Activated CD4-positive, alpha-beta T cell treated with anti-CD3 and anti-CD28 coated beads, Interleukin-2, Interleukin-4, amounts not matched to agents 100 ng/mL and 50 ng/mL, durations not matched to agents 16 hours and 8 hours (primary cell): ENCODE results near the gene PCDH1.
"Not testable (repeated sequence)": the region's sequence is repeated elsewhere in the genome, so short reads cannot be mapped to it uniquely, and the experiment has no call there.

Experiments used
- DNase-seq: peaks from one replicate; pipeline ENCODE4 v3.0.0-alpha.2; 2020; ENCODE audit warnings: low spot score

PCDH1 gene

GRCh38 chr5:141878186-141878710 lies at the start of gene PCDH1:
Gene PCDH1, minus strand, starts transcription at chr5:141878410. Its CDS starts 148 bp downstream, at chr5:141878262.
- DNase-seq, result no peak

DNA sequence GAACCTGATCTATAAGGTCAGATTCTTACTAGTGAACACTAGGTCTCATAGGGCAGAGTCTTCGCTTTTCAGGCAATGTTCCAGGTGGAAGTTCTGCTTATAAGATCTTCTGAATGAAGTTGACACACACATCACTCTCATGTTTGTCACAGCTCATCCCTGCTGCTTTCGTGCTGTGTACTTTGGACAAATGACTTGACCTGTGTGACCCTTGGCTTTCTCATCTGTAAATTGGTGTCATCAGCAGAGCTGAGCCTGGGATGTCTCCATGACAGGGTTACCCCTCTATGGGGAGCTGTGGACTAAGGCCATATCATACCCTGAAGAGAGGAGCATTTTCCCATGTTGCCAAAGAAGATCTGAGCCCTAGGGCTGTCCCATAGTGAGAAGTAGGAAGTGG lies 48.2 kb upstream of the PCDH1 start:
- DNase-seq, result no peak

DNA sequence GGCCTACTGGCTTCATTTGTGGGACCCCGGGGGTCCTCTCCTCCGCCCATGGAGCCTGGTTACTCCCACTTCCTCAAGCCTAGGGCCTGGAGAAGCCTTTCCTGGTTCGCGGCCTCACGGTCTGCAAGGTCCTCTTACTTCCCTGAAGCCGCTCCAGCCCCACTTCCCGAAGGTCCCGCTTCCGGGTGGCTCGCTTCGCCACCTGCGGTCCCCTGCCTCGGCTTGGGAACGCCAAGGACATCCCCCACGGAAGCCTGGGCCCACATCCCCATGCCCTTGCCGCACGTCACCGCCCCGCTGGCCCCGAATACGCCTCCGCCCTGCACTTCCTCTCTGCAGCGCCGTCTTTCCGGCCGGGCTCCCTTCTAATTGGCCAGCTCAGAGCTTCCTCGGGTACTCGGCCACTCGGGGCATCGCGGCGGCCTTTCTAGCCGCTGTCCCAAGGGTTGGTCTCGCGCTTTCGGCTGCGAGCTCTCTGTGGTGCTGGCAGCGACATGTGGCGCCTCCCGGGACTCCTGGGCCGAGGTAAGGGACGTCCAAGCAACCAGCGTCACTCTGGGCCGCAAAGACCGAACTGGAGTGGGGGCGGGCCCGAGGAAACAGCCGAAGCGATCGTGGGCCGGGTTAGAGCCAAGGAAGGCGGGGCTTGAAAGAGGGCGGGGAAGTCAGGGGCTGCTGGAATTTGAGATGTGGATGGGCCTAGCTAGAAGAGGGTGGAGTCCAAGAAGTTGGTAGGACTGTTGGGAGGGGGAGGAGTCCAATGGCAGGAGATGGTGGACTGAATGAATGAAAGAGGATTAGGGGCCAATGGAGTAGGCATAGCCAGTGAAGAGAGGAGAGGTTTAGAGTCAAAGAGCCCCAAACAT lies 45.5 kb upstream of the PCDH1 start, which contains the start of gene DELE1:
DELE1 (plus strand) TSS at position 424 of the 866 bp plus-strand sequence; CDS start at position 495, 71 bp downstream.
- DNase-seq, result peak; percentile 94

DNA sequence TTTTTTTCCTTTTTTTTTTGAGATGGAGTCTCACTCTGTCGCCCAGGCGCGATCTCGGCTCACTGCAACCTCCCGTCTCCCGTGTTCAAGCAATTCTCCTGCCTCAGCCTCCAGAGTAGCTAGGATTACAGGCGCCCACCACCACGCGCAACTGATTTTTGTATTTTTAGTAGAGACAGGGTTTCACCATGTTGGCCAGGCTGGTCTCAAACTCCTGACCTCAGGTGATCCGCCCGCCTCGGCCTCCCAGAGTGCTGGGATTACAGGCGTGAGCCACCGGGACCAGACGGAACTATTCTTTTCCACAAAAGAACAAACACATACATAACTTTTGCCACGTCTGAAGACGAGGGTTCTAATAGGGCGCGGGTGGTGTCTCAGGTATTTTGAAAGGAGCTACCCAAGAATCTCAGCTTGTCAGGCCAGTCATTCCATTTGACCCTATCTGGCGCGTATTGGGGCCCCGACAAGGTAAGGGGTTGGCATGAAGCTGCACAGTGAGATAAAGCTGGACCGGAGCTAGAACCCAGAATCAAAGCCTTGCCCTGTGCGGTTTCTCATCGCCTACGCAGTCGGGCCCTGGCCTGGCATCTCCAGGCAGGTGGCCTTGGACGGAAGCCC lies 44.7 kb upstream of the PCDH1 start:
- DNase-seq, result not testable (repeated sequence)

DNA sequence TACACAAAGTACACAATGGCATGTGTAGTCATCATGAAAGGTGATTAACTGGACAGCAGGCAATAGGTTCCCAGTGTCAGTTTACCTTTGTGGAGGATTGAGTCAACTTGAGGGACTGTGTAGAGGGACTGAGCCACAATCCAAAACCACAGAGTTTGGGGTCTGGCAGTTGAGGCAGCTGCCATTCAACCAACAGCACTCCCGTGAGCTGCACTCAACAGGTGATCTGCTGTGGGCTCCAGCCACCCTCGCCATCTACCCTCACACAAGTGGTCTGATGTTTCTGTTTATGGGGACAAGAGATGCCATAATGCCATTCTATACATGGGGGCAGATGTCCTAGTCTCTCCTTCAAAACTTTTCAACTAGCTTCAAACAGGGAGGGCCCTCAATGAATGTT lies 42.6 kb upstream of the PCDH1 start:
- DNase-seq, result no peak

GRCh38 chr5:141919218-141920119 lies 41.3 kb upstream of the PCDH1 start:
- DNase-seq, result no peak

DNA sequence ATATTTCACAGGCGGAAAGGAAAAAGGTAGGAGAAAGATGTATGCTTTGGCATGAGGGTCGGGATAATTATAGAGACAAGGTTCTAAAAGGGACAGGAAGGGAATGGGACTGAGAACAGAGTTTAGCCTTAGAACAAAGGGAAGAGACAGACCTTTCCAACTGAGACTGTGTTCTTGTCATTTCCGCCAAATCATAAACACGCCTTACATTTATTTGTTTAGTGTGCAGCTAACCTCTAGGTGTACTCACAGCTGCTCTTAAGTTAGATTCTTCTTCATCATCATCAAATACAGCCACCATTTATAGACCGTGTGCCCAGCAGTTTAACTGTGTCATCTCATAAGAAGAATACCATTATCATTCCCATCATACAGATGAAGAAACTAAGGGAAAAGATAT lies 39.5 kb upstream of the PCDH1 start:
- DNase-seq, result no peak

DNA sequence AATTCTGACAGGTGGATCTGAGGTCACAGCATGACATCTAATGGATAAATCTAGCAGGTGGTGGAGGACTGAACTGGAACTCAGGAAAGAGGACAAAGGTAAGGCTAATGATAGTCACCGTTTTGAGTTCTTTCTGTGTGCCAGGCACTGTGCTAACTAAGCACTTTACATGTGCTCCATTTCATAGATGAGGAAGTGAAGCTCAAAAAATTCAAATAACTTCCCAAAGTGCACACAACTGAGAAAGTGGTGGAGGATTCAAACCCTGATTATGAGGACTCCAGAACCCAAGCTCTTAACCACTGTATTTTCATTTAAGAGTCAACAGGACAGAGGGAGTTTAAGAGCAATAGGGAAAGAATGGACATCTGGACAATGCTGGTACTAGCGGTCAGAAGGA lies 38.3 kb upstream of the PCDH1 start:
- no peak for DNase-seq

GRCh38 chr5:141915881-141916336 lies 37.7 kb upstream of the PCDH1 start:
- DNase-seq, result no peak

DNA sequence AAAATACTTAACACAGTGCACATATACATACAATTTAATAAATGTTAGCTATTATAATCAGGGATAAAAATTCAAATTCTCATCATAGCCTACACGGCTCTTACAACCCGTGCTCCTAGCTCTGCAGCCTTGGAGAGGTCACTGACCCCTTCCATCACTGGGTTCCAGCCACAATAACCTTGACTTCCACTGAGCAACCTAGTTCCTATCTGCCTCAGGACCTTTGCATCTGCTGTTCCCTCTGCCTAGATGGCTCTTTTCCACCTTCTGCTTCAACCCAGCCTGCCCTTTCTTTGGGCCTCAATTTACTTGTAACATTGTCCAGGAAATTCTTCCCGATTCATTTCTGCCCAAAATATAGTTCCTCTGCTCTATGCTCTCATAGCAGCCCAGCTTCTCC lies 36.6 kb upstream of the PCDH1 start:
- DNase-seq, result no peak

- no peak for DNase-seq
Observed at GRCh38 chr5:141914199-141914743, 36.1 kb upstream of the PCDH1 start.

- no peak for DNase-seq
Observed at GRCh38 chr5:141913560-141914198, 35.5 kb upstream of the PCDH1 start.

GRCh38 chr5:141910271-141910673 lies 32.1 kb upstream of the PCDH1 start:
- DNase-seq, result no peak

DNA sequence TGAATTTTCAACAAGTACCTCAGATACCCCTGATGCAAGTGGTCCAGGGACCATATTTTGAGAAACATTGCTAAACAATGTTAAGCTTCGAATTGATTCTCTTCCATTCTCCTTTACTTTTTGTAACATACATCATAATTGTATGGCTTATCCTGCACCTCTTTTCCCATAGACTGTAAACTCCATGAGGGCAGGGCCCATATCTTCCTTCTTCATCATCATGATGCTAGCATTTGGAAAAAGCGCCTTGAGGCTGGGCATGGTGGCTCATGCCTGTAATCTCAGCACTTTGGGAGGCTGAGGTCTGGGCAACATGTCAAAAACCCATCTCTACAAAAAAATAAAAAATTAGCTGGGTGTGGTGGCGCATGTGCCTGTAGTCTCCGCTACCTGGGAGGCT lies 31.0 kb upstream of the PCDH1 start:
- DNase-seq, result no peak

- DNase-seq, result no peak
Observed at GRCh38 chr5:141908796-141909195, 30.6 kb upstream of the PCDH1 start.

GRCh38 chr5:141906972-141907371 lies 28.8 kb upstream of the PCDH1 start:
- DNase-seq, result no peak

- no peak for DNase-seq
Observed at GRCh38 chr5:141906517-141906916, 28.3 kb upstream of the PCDH1 start.

GRCh38 chr5:141904551-141904950 lies 26.3 kb upstream of the PCDH1 start:
- DNase-seq, result no peak

GRCh38 chr5:141903261-141903660 lies 25.1 kb upstream of the PCDH1 start:
- DNase-seq, result no peak

DNA sequence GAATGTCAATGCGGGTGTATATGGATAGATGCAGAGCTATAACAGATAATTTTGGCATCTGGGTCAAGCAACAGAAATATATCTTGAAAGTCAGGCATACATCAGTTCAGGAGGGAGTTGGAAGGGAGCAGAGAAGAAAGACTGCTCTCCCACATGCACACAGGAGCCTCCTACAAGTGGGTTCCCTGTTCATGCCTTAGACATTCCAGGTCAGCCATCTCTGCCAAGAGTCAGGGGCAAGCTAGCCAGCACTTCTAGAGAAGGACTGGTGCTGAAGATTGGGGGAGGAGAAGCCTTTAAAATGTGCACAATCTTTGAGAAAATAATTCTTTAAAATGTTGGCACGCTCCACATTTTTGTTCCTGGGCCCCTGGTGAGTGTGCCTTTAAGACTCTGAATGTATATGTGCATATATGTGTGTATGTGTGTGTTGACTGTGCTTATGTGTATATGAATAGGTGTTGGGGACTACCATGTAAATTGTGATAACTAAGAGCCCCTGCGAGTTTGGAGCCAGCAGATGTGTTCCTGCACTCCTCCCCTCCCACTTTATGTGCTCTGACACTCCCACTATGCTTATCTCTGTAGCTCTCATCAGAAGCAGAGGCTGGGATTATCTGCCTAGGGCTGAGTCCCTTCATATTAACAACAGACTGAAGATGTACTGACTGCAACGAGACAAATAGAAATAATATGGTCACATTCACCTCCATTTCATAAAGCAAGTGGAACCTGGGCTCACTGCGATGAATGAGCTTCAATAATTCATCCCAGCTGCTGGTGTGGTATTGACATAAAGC lies 24.0 kb upstream of the PCDH1 start:
- no peak for DNase-seq
